Caco-2 (cell line): ENCODE results near the gene PRDM10. TPM values are rescaled to one million over a fixed set of nuclear protein-coding genes. Genes with fewer than 3 reads are reported as not detected.
A peak's percentile ranks its signal among the peaks of the same experiment; 100 is the strongest.

Experiments used
- BruUV-seq: library from RNA; stranded (reverse); fragments of 400-500 nt; replicated peaks from 2 replicates; lab custom pipeline; 2021; lab: Mats Ljungman, UMichigan
- CTCF ChIA-PET: fragments of 300-600 bp; sonication (Branson Sonifier 250); formaldehyde crosslinking; loops from one replicate; lab custom pipeline; 2022; ENCODE audit warnings: antibody characterized with exemption; lab: Charles Lee
- POLR2A ChIA-PET: fragments of 300-600 bp; sonication (Branson Sonifier 250); formaldehyde crosslinking; loops from one replicate; lab custom pipeline; 2022; ENCODE audit warnings: antibody characterized with exemption; lab: Charles Lee
- DNase-seq, 2 experiments: peaks; one replicate each; pipeline versions ENCODE4 v3.0.0 to v3.0.0-alpha.2; 2020 to 2022
- H3K27me3 ChIP-seq: replicated peaks from 2 replicates; pipeline ENCODE4 v1.6.0; 2011; ENCODE audit warnings: low read length; ENCODE audit not compliant: control insufficient read depth, insufficient read depth
- H3K36me3 ChIP-seq: 2 replicates; pipeline ENCODE4 v1.5.1; 2011; ENCODE audit warnings: low read length; ENCODE audit not compliant: control insufficient read depth, insufficient read depth
- H3K4me1 ChIP-seq: fragments of 250-450 bp; sonication (Bioruptor Pico); 2 replicates; pipeline ENCODE4 v1.5.1; 2020; ENCODE audit warnings: mild to moderate bottlenecking
- H3K4me3 ChIP-seq: 2 replicates; pipeline ENCODE4 v1.5.1; 2011; ENCODE audit warnings: low read depth, mild to moderate bottlenecking, control low read depth, low read length
- H3K9me3 ChIP-seq: fragments of 250-450 bp; sonication (Bioruptor Pico); 2 replicates; pipeline ENCODE4 v1.5.1; 2020; ENCODE audit warnings: mild to moderate bottlenecking, moderate library complexity
- H3K27ac Mint-ChIP-seq: one replicate; pipeline ENCODE4 v1.8.0; 2022; ENCODE audit warnings: mixed read lengths; ENCODE audit not compliant: unreplicated experiment
- H3K27me3 Mint-ChIP-seq: one replicate; pipeline ENCODE4 v1.8.0; 2022; ENCODE audit warnings: mixed read lengths; ENCODE audit not compliant: insufficient read depth, unreplicated experiment
- H3K36me3 Mint-ChIP-seq: one replicate; pipeline ENCODE4 v1.8.0; 2022; ENCODE audit warnings: mild to moderate bottlenecking, mixed read lengths; ENCODE audit not compliant: insufficient read depth, unreplicated experiment
- H3K4me1 Mint-ChIP-seq: one replicate; pipeline ENCODE4 v1.8.0; 2022; ENCODE audit warnings: low read depth, mixed read lengths; ENCODE audit not compliant: unreplicated experiment
- H3K4me3 Mint-ChIP-seq: one replicate; pipeline ENCODE4 v1.8.0; 2022; ENCODE audit warnings: mild to moderate bottlenecking, moderate library complexity, mixed read lengths; ENCODE audit not compliant: unreplicated experiment
- H3K9me3 Mint-ChIP-seq: one replicate; pipeline ENCODE4 v1.8.0; 2022; ENCODE audit warnings: mixed read lengths; ENCODE audit not compliant: unreplicated experiment
- intact Hi-C: fragments of 100-400 bp; cut with micrococcal nuclease; formaldehyde crosslinking; loops from one replicate; pipeline ENCODE4 v1.10.0; 2022; ENCODE audit not compliant: unreplicated experiment
- total RNA-seq: library from RNA; stranded (reverse); gene quantifications from 2 replicates; pipeline ENCODE4 v1.2.3, GENCODE V29; 2022
- TF ChIP-seq, protein P1 (sequence below), 2 experiments: fragments of 200-600 bp in 1 of 2; IDR thresholded peaks; 1 replicate in 1 of 2; 2 replicates in 1 of 2; pipeline versions ENCODE4 v1.5.1 to v1.8.0; 2011 to 2022; ENCODE audit warnings: antibody characterized with exemption in 1 of 2, control low read depth in 1 of 2, inconsistent platforms in 1 of 2, low read depth in 1 of 2, low read length in 1 of 2, mild to moderate bottlenecking in 1 of 2, moderate library complexity in 1 of 2; ENCODE audit not compliant: insufficient read depth in 1 of 2, severe bottlenecking in 1 of 2, unreplicated experiment in 1 of 2

Gene PRDM10
- total RNA-seq, 1 experiment from 2014 or later: 11.8 TPM

DNA sequence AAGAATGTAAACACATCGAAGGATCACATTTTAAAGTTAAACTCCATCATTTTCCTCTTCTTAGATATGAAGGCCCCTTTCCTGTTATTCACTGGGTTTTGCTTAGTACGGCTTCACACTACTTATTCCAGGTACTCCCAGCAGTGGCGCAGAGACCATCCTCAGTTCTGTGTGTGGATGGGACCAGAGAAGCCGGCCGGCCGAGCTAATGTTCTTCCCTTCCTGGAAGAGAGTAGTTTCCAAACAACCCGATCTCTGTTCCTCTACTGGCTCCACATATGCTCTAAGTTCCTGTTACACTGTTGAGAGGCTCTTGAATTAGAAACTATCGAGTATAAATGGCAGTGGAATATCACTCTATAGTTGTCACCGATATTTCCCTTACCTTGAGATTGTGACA, 106.6 kb downstream of the PRDM10 start:
- Histone ChIP-seq H3K9me3 (no peaks in the 10 kb centered on the region), H3K36me3 (peaks cover 4% of the 10 kb centered on the region; the same call in 1 of the 2 replicates), H3K27me3 (no peaks in the 10 kb centered on the region), H3K4me1 (peaks cover 14% of the 10 kb centered on the region), H3K4me3 (peak overlapping the region; percentile 86)
- no peaks in the 10 kb centered on the region for H3K9me3 Mint-ChIP-seq
- CTCF ChIA-PET: interaction anchor here (0.6 to 1.9 kb wide), 5 partner anchors 10 to 236 kb away, joined by 3 to 6 read pairs (median 3); no protein-coding TSS in a partner anchor
- no peaks in the 10 kb centered on the region for H3K27me3 Mint-ChIP-seq
- H3K4me1 Mint-ChIP-seq: peaks cover 13% of the 10 kb centered on the region
- intact Hi-C loops: no loop called here
- peak overlapping the region; percentile 84 for H3K4me3 Mint-ChIP-seq
- POLR2A ChIA-PET: interaction anchor here (0.6 to 2.1 kb wide), 9 partner anchors 9 to 580 kb away, joined by 3 to 8 read pairs (median 4); no protein-coding TSS in a partner anchor
- H3K27ac Mint-ChIP-seq: peak overlapping the region; percentile 80
- TSS peak; percentile 61 for BruUV-seq
- DNase-seq: no peak
- TF ChIP-seq, protein P1, sequence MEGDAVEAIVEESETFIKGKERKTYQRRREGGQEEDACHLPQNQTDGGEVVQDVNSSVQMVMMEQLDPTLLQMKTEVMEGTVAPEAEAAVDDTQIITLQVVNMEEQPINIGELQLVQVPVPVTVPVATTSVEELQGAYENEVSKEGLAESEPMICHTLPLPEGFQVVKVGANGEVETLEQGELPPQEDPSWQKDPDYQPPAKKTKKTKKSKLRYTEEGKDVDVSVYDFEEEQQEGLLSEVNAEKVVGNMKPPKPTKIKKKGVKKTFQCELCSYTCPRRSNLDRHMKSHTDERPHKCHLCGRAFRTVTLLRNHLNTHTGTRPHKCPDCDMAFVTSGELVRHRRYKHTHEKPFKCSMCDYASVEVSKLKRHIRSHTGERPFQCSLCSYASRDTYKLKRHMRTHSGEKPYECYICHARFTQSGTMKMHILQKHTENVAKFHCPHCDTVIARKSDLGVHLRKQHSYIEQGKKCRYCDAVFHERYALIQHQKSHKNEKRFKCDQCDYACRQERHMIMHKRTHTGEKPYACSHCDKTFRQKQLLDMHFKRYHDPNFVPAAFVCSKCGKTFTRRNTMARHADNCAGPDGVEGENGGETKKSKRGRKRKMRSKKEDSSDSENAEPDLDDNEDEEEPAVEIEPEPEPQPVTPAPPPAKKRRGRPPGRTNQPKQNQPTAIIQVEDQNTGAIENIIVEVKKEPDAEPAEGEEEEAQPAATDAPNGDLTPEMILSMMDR (IDR thresholded peaks at IDR 0.05; ENCODE audit: insufficient read depth in 1 of 2, low read depth in 1 of 2, low read length in 1 of 2, severe bottlenecking in 1 of 2, unreplicated experiment in 1 of 2): no peak
- H3K36me3 Mint-ChIP-seq: peaks cover 51% of the 10 kb centered on the region

DNA sequence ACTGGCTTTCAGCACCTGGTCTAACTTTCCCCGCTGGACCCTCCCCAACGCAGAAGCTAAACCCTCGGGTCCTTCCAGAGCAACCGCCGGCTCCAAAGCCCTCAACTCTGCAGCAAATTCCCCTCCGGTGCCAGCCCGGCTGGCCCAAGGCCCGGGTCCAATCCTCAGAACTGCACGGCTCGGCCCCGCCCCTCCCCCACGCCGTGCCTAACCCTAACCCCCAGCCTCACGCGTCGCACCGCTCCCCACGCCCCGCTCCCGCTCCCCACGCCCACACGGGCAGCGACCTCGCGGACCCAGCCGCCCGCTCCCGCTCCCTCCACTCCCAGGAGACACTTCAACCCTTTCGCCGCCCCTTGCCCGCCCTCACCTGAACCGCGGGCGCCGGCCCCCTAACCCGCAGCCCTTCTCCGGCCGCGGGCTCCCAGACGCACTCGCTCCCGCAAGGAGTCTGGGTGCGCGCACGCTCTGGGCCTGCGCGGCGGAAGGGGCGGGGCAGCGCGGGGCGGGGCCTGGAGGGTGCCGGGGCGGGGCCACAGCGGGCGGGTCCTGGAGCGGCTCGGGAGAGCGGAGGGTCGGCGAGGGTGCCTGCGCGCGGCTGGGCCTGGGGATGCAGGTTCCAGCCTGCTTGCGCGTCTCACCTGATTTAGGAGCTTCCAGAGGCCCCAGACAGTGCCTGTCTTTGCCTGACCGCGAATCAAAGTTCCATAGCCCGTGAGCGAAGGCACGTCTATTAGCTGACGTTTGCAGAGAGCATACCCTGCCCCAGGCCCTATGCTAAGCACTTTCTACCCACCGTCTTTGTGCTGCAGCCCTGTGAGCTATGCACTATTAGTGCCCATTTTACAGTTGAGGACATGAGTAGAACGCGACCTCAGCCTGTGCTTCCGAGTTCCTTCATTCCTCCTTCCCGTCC, 107.3 kb downstream of the PRDM10 start, which contains the start of gene NFRKB:
Gene NFRKB, minus strand, starts transcription at position 453 of the 916 bp plus-strand sequence. CDS start 2,729 bp downstream, outside the sequence.
- Histone ChIP-seq H3K9me3 (no peaks in the 10 kb centered on the region), H3K4me1 (peaks cover 14% of the 10 kb centered on the region), H3K4me3 (peak within 1 kb of the TSS; percentile 86), H3K27me3 (no peaks in the 10 kb centered on the region), H3K36me3 (peaks cover 4% of the 10 kb centered on the region; the same call in 1 of the 2 replicates)
- peaks cover 54% of the 10 kb centered on the region for H3K36me3 Mint-ChIP-seq
- peaks cover 13% of the 10 kb centered on the region for H3K4me1 Mint-ChIP-seq
- intact Hi-C loops: loop anchor here (1.0 kb wide), 2 partner anchors 81 to 251 kb away; no protein-coding TSS in a partner anchor
- peak; percentile 94 to 98 for DNase-seq
- peak within 1 kb of the TSS; percentile 80 for H3K27ac Mint-ChIP-seq
- peak within 1 kb of the TSS; percentile 84 for H3K4me3 Mint-ChIP-seq
- no peaks in the 10 kb centered on the region for H3K27me3 Mint-ChIP-seq
- no peaks in the 10 kb centered on the region for H3K9me3 Mint-ChIP-seq
- no TSS peak for BruUV-seq
- ChIA-PET POLR2A (interaction anchor here (0.6 to 2.1 kb wide), 10 partner anchors 10 to 579 kb away, joined by 3 to 8 read pairs (median 4); no protein-coding TSS in a partner anchor), CTCF (interaction anchor here (0.6 to 1.9 kb wide), 6 partner anchors 10 to 237 kb away, joined by 3 to 6 read pairs (median 3); no protein-coding TSS in a partner anchor)
- TF ChIP-seq, protein P1 (IDR thresholded peaks at IDR 0.05; ENCODE audit: insufficient read depth in 1 of 2, low read depth in 1 of 2, low read length in 1 of 2, severe bottlenecking in 1 of 2, unreplicated experiment in 1 of 2): no peak
